ENCODE measurements around the gene GAK.

Gene GAK

DNA sequence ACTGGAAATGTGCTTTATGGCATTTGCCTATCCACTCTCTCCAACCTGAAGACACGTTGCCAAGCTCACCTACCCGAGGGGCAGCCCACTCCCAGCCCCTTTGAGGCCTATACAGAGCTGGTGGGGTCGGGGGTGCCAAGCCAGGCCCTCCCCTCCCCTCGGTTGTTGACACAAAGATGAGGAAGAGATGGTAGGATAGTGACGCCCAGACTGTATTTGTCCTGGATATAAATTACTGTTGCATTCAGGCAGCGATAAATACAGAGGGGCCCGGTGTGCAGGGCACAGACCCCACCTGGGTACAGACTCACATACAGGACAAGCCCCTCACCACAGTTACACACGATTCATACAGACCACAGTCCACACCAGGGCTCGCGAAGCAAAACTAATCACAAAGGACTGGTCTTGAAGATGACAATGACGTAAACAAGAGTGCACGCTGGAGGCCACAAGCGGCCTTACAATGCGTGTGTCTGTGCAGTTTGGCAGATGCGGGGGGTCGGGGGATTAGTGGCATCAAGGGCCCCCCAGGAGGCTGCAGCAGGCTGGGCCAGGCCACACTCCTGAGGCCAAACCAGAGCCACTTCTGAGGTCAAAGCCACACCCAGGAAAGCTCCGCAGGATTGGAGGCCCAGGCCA is 26.7 kb upstream of the GAK start:
- Histone ChIP-seq H3K4me1 (no peaks in the 10 kb centered on the region), H3K4me2 (no peak overlapping the region), H3K36me3 (peaks cover 85% of the 10 kb centered on the region), H3K27ac (no peak overlapping the region), H3K4me3 (no peak overlapping the region), H3K9me3 (no peaks in the 10 kb centered on the region), H4K20me1 (peaks cover 24% of the 10 kb centered on the region; the same call in 1 of the 2 replicates), H3K27me3 (no peaks in the 10 kb centered on the region), H3K9ac (no peak overlapping the region)
- no peak for TF ChIP-seq Cebpa-rat (IDR thresholded peaks at IDR 0.05)

DNA sequence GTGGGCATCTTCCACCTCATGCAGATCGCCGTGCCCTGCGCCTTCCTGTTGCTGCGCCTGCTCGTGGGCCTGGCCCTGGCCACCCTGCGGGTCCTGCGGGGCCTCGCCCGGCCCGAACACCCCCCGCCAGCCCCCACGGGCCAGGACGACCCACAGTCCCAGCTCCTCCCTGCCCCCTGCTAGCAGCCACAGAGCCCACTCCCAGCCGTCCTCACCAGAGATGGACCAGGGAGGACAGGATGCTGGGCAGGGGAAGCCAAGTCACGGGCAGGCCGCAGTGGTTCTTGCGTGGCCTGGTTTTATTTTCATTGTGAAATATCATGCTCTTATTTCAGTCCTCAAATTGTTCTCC is 26.2 kb upstream of the GAK start:
- Histone ChIP-seq H3K4me3 (no peak overlapping the region), H4K20me1 (peaks cover 24% of the 10 kb centered on the region; the same call in 1 of the 2 replicates), H3K9ac (no peak overlapping the region), H3K9me3 (no peaks in the 10 kb centered on the region), H3K27ac (no peak overlapping the region), H3K4me2 (no peak overlapping the region), H3K27me3 (no peaks in the 10 kb centered on the region), H3K4me1 (no peaks in the 10 kb centered on the region), H3K36me3 (peaks cover 85% of the 10 kb centered on the region)
- TF ChIP-seq Cebpa-rat (IDR thresholded peaks at IDR 0.05) = no peak

GRCh38 chr4:957581-958313 is 25.6 kb upstream of the GAK start:
- no peaks in the 10 kb centered on the region for H3K9me3 ChIP-seq
- H3K4me3 ChIP-seq = no peak overlapping the region
- peaks cover 84% of the 10 kb centered on the region for H3K36me3 ChIP-seq
- no peak for TF ChIP-seq Cebpa-rat (IDR thresholded peaks at IDR 0.05)
- no peaks in the 10 kb centered on the region for H3K4me1 ChIP-seq
- H3K9ac ChIP-seq = no peak overlapping the region
- H3K27ac ChIP-seq = no peak overlapping the region
- H3K4me2 ChIP-seq = no peak overlapping the region
- peaks cover 24% of the 10 kb centered on the region; the same call in 1 of the 2 replicates for H4K20me1 ChIP-seq
- H3K27me3 ChIP-seq = no peaks in the 10 kb centered on the region

GRCh38 chr4:957231-957580 is 25.1 kb upstream of the GAK start:
- no peak overlapping the region for H3K9ac ChIP-seq
- no peaks in the 10 kb centered on the region for H3K27me3 ChIP-seq
- TF ChIP-seq Cebpa-rat (IDR thresholded peaks at IDR 0.05) = no peak
- no peaks in the 10 kb centered on the region for H3K4me1 ChIP-seq
- no peak overlapping the region for H3K27ac ChIP-seq
- H4K20me1 ChIP-seq = peaks cover 24% of the 10 kb centered on the region; the same call in 1 of the 2 replicates
- no peak overlapping the region for H3K4me2 ChIP-seq
- H3K36me3 ChIP-seq = peaks cover 78% of the 10 kb centered on the region
- no peaks in the 10 kb centered on the region for H3K9me3 ChIP-seq
- H3K4me3 ChIP-seq = no peak overlapping the region

DNA sequence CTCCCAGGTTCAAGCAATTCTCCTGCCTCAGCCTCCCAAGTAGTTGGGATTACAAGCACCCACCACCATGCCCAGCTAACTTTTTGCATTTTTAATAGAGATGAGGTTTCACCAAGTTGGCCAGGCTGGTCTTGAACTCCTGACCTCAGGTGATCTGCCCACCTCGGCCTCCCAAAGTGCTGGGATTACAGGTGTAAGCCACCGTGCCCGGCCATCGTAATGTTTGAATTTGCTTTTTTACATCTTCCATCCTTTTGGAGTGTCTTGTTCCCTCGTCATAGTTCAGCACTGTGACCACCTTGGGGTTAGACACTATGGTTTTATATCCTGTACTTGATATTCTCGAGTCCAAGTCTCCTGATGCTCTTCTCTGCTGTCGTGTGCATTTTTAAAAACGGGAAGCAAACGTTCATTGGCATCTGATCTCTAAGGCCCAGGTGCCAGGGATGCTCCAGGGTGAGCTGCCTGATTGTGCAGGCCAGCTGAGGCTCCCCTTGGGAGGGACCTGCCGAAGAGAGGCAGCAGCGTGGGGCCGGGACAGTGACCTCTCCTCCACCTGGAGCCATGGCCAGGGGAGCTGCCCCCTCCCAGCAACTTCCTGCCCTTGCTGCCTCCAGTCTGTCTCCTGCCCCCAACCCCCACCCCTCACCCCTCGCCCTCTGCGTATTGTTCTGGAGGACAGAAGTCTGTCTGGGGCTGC is 24.6 kb upstream of the GAK start:
- Histone ChIP-seq H3K4me3 (no peak overlapping the region), H3K4me2 (no peak overlapping the region), H3K27ac (no peak overlapping the region), H3K4me1 (no peaks in the 10 kb centered on the region), H3K9ac (no peak overlapping the region), H4K20me1 (peaks cover 24% of the 10 kb centered on the region; the same call in 1 of the 2 replicates), H3K27me3 (no peaks in the 10 kb centered on the region), H3K36me3 (peaks cover 73% of the 10 kb centered on the region), H3K9me3 (no peaks in the 10 kb centered on the region)
- no peak for TF ChIP-seq Cebpa-rat (IDR thresholded peaks at IDR 0.05)

DNA sequence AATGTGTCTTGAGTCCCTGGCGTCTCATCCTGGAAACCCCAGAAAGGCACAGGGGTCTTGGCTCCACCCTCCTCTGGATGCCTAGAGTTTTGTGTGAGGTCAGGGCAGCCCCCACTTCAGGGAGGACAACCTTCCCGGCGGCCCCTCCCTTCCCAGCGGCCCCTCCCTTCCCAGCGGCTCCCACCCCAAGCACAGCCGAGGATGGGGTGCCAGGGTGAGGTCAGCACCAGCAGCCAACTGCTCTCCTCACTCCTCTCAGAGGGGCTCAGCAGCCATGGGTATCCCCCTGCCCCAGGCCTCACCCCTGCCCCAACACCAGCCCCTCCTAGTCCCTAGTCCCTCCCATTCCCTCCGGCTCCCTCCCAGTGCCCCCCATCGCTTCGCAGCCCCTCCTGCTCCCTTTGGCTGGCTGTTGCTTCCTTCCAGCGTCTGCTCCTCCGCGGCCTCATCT is 23.8 kb upstream of the GAK start:
- Histone ChIP-seq H3K36me3 (peaks cover 66% of the 10 kb centered on the region), H3K4me1 (no peaks in the 10 kb centered on the region), H4K20me1 (peaks cover 24% of the 10 kb centered on the region; the same call in 1 of the 2 replicates), H3K27me3 (no peaks in the 10 kb centered on the region), H3K4me3 (no peak overlapping the region), H3K9me3 (no peaks in the 10 kb centered on the region), H3K27ac (no peak overlapping the region), H3K9ac (no peak overlapping the region), H3K4me2 (no peak overlapping the region)
- no peak for TF ChIP-seq Cebpa-rat (IDR thresholded peaks at IDR 0.05)

GRCh38 chr4:955161-955921 is 23.2 kb upstream of the GAK start:
- Histone ChIP-seq H3K4me1 (no peaks in the 10 kb centered on the region), H3K9ac (no peak overlapping the region), H3K27ac (no peak overlapping the region), H3K4me3 (no peak overlapping the region), H3K9me3 (no peaks in the 10 kb centered on the region), H3K36me3 (peaks cover 60% of the 10 kb centered on the region), H3K27me3 (no peaks in the 10 kb centered on the region), H4K20me1 (peaks cover 22% of the 10 kb centered on the region; the same call in 1 of the 2 replicates), H3K4me2 (no peak overlapping the region)
- no peak for TF ChIP-seq Cebpa-rat (IDR thresholded peaks at IDR 0.05)

DNA sequence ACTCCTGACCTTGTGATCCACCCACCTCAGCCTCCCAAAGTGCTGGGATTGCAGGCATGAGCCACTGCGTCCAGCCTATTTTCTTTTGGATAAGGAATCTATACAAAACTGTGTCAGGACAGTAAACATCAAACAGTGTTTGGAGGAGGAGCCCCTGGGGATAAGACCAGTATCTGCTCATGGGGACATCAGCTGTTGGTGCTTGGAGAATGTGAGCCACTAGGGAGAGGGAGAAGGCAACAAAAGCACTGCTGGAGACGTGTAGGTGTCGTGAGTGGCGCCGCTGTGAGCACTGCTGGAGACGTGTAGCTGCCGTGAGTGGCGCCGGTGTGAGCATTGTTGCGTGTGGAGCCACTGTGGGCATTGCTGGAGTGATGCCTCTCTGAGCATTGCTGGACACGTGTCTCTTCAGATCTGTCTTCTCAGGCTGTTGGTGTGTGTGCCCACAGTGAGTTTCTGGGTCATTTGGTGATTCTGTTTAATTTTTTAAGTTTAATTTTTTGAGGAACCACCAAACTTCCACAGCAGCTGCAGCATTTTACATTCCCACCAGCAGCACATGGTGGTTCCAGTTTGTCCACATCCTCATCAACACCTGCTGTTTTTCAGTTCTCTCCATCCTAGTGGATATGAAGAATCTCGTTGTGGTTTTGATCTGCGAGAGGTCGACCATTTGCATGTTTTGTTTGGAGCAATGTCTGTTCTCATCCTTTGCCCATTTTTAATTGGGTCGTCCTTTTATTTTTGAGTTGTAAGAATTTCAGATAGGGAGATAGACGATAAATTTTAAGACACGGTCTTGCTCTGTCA is 22.3 kb upstream of the GAK start:
- Histone ChIP-seq H3K36me3 (peaks cover 51% of the 10 kb centered on the region), H3K4me1 (no peaks in the 10 kb centered on the region), H4K20me1 (peaks cover 16% of the 10 kb centered on the region; the same call in 1 of the 2 replicates), H3K27me3 (no peaks in the 10 kb centered on the region), H3K4me3 (no peak overlapping the region), H3K4me2 (no peak overlapping the region), H3K27ac (no peak overlapping the region), H3K9ac (no peak overlapping the region), H3K9me3 (no peaks in the 10 kb centered on the region)
- TF ChIP-seq Cebpa-rat (IDR thresholded peaks at IDR 0.05) = no peak

DNA sequence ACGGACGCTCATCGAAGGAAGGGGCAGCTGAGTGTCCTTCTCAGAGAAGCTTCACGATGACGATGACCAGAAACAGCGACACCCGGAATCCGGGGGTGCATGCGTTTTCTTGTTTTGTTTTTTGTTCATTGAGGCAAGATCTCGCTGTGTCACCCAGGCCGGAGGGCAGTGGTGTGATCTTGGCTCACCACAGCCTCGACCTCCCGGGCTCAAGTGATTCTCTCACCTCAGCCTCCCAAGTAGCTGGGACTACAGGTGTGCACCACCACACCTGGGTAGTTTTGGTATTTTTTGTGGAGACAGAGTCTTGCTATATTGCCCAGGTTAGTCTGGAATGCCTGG is 21.4 kb upstream of the GAK start:
- H3K4me2 ChIP-seq = no peak overlapping the region
- no peaks in the 10 kb centered on the region for H3K27me3 ChIP-seq
- H3K36me3 ChIP-seq = peaks cover 42% of the 10 kb centered on the region
- TF ChIP-seq Cebpa-rat (IDR thresholded peaks at IDR 0.05) = no peak
- H3K9ac ChIP-seq = no peak overlapping the region
- H4K20me1 ChIP-seq = 0 out of 2 replicates have a peak, but pooled peaks cover 16% of the 10 kb centered on the region
- no peaks in the 10 kb centered on the region for H3K9me3 ChIP-seq
- H3K4me3 ChIP-seq = no peak overlapping the region
- H3K4me1 ChIP-seq = no peaks in the 10 kb centered on the region
- H3K27ac ChIP-seq = no peak overlapping the region
